NCI-H1694 treated with DMSO at 0.1 percent for 48 hours (cell line): ENCODE measurements around the gene RPL27.
"Not testable (repeated sequence)": the region's sequence is repeated elsewhere in the genome, so short reads cannot be mapped to it uniquely, and the experiment has no call there.

ENCODE experiments used
- DNase-seq: peaks from one replicate; lab custom pipeline; 2025; lab: John Stamatoyannopoulos, UW

The RPL27 gene

GRCh38 chr17:42997984-42998938 lies at the start of gene RPL27:
Gene RPL27, plus strand, starts transcription at chr17:42998419. Its CDS starts 332 bp downstream, at chr17:42998751.
- peak; percentile 99 for DNase-seq

GRCh38 chr17:42950044-42950783 lies 48.0 kb upstream of the RPL27 start:
- DNase-seq, result no peak

- no peak for DNase-seq
These were observed 44.5 kb upstream of the RPL27 start for GRCh38 chr17:42953669-42954068.

GRCh38 chr17:42964161-42964932 lies 33.9 kb upstream of the RPL27 start, which contains the start of gene AARSD1:
Gene AARSD1, minus strand, starts transcription at chr17:42964454. Its CDS starts 14 bp downstream, at chr17:42964440.
- DNase-seq, result peak; percentile 89

GRCh38 chr17:42967925-42968324 lies 30.3 kb upstream of the RPL27 start:
- DNase-seq, result no peak

DNA sequence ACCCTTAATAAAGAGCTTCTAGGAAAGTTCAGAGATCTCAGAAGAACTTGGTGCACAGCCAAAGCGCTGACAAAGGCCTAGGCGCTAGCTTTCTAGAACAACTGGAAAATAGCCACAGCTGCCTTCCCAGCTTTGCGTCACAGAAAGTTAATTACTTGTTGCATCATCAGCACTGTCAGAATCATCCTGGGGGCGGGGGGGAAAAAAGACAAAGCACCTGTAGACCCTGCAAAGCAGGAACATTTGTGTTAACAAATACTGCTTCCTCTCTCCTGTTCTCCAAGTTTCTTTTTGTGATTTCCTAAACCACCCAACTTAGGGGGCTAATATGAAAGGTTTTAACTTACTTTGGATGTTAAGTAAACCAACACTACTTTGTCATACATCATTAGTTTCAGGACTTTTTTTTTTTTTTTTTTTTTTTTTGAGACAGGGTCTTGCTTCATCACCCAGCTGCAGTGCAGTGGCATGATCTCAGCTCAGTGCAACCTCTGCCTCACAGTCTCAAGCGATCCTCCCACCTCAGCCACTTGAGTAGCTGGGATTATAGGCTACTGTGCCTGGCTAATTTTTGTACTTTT lies 29.1 kb upstream of the RPL27 start:
- no peak for DNase-seq

GRCh38 chr17:42971589-42971988 lies 26.6 kb upstream of the RPL27 start:
- no peak for DNase-seq

DNA sequence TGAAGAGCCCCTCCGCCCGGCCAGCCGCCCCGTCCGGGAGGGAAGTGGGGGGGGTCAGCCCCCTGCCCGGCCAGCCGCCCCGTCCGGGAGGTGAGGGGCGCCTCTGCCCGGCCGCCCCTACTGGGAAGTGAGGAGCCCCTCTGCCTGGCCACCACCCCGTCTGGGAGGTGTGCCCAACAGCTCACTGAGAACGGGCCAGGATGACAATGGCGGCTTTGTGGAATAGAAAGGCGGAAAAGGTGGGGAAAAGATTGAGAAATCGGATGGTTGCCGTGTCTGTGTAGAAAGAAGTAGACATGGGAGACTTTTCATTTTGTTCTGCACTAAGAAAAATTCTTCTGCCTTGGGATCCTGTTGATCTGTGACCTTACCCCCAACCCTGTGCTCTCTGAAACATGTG lies 24.9 kb upstream of the RPL27 start:
- not testable (repeated sequence) for DNase-seq

DNA sequence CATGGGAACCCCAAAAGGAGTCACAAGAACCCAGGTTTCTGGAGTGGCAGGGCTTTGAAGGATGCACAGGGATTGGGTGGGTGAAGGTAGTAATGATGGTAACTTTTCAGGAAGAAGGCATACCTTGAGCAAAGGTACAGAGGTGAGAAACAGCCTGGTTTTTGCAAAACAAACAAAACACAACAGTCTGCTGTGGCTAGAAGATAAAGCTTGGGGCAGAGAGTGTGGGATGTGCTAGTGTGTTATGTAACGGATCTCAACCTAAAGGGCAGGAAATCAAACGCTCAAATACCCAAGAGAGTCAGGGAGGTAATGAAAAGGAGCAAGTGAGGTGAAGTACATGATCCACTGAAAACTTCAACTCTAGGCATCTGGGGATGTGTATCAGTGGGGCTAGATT lies 23.0 kb upstream of the RPL27 start:
- DNase-seq, result no peak

GRCh38 chr17:42975701-42976100 lies 22.5 kb upstream of the RPL27 start:
- not testable (repeated sequence) for DNase-seq

- peak; percentile 63 for DNase-seq
These were observed 18.5 kb upstream of the RPL27 start, which contains the start of gene PTGES3L for GRCh38 chr17:42979511-42980273. Gene PTGES3L, minus strand, starts transcription at chr17:42980080. Its CDS starts 27 bp downstream, at chr17:42980053.

DNA sequence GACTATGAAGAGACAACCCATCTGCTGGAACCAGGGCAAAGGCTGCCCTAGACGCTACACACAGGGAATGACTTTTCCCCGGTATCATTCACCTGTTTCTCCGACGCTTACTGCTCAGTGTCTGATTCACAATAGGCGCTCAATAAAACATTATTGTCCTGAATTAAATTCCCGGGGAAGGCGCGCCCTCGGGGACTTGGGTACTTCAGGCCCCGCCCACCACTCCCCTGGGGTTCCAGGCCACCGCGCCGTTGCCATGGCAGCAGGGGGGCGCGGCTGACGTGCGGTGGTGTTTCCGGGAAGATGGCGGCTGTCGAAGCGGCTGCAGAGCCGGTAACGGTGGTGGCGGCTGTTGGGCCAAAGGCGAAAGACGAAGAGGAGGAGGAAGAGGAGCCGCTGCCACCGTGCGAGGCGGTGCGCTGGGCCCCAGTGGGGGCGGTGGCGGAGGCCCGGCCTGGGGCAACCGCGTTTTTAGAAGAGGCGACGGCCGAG lies 17.9 kb upstream of the RPL27 start, which contains the start of gene RUNDC1:
RUNDC1 (plus strand) TSS at position 292 of the 492 bp plus-strand sequence; CDS start at position 304, 12 bp downstream.
- DNase-seq, result peak; percentile 57

- no peak for DNase-seq
These were observed 17.3 kb upstream of the RPL27 start for GRCh38 chr17:42980766-42981397.

DNA sequence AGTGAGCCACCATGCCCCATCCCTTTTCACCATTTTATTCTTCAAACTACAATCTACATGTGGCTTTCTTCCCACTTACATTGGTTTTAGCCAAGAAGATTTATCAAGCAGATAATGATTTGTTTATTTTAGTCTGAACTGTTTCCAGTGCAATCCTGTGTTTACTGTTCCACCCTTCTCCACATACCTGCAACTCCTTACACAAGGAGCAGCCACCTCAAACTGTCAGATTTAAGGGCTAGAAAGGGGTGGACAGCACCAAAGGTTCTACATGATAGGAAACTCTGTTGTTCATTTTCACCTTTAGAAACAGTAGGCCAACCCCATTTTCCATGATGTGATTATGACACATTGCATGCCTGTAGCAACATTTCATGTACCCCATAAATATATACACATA lies 16.0 kb upstream of the RPL27 start:
- no peak for DNase-seq

DNA sequence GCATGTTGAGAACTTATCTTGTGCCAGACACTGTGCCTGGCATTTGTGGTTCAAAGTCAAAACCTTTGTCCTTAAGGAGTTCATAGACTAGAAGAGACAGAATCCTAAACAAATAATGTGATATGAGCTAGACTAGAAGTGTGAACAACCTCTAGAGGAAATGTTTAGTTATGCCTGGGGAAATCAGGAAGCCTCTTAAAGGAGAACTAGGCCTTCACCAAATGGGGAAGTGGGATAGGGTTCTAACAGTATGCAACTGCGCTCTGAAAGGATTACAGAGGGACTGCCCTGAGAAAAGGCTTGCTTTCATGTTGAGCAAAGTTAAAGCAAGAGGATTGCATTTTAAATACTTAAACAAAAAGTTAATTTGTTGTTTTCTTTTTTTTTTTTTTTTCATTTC lies 13.0 kb upstream of the RPL27 start:
- no peak for DNase-seq

- no peak for DNase-seq
These were observed 9.1 kb upstream of the RPL27 start for GRCh38 chr17:42989141-42989540.

- DNase-seq, result no peak
These were observed 8.2 kb upstream of the RPL27 start for GRCh38 chr17:42989726-42990652.

DNA sequence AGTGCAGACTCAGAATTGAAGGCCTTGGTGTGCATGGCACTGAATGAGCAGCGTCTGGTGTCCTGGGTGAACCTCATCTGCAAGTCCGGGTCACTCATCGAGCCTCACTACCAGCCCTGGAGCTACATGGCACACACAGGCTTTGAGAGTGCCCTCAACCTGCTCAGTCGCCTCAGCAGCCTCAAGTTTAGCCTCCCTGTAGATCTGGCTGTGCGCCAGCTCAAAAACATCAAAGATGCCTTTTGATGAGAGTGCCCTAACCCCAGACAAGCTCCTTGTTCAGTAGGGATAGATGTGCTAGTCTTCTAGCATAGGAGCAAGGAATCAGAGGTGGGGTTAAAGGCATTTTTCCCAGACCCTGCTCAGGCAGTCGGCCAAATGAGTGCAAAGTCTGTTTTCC lies 6.7 kb upstream of the RPL27 start:
- DNase-seq, result no peak

DNA sequence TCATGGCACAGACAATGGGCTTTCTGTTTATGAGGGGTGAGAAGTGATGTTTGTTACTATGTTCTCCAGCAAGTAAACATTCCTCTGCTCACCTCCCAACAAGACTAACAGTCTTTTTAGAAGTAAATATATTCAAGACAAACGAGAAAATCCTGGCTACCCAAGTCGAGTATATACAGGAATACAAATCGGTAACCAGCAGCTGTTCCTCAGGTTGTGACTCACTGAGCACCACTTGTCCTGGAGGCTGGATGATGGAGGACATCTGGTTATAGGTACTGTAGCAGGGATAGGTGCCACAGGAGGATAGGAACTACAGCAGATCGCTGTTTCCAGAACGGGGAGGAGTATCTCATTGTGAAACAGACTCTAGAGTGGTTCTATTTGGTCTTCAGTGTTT lies 5.3 kb upstream of the RPL27 start:
- no peak for DNase-seq
